Spleen (tissue), 7 donors: Measurements from ENCODE around the gene AMIGO1.

ENCODE experiments used
- CTCF ChIP-seq, 11 experiments: fragments of 200-600 bp in 7 of 11; fragments of 450-650 bp in 4 of 11; sonication (generic) in 4 of 11; IDR thresholded peaks in 8 of 11; conservative IDR thresholded peaks in 3 of 11; 1 replicate in 7 of 11; 2 replicates in 4 of 11; pipeline versions ENCODE4 v1.4.0 to v1.8.0; 2016 to 2021; ENCODE audit warnings: antibody characterized with exemption in 11 of 11, inconsistent platforms in 4 of 11, mild to moderate bottlenecking in 1 of 11
- POLR2A ChIP-seq, 3 donors: fragments of 450-650 bp; IDR thresholded peaks; one replicate each; pipeline ENCODE4 v1.5.1; 2017; ENCODE audit warnings: antibody characterized with exemption in 3 of 3, mild to moderate bottlenecking in 1 of 3
- donor health status: DM: no; HTN: no; CAD: no; lungs with moderate emphysema.
- donor health status: DM: no; HTN: no; CAD: no.
- donor health status: DM: no; HTN: no; CAD: no.

GRCh38 chr1:109498161-109498801 is 11.2 kb downstream of the AMIGO1 start:
- TF ChIP-seq POLR2A (IDR thresholded peaks at IDR 0.05), result no peak
- TF ChIP-seq CTCF (IDR thresholded peaks at IDR 0.05 in 8 of 11, conservative IDR thresholded peaks at IDR 0.05 in 3 of 11), result peak in 10 of 11 experiments; percentile 6 to 66 (median 46)
